SK-N-MC (cell line): ENCODE results near the gene LAMC3.

ENCODE experiments used
- EZH2 ChIP-seq: fragments of 200-600 bp; sonication (generic); IDR thresholded peaks from one replicate; pipeline ENCODE4 v1.6.1; 2017; ENCODE audit warnings: antibody characterized with exemption
- FOXP2 ChIP-seq: optimal IDR thresholded peaks from 2 replicates; pipeline ENCODE3; 2011; ENCODE audit warnings: mild to moderate bottlenecking, moderate library complexity; ENCODE audit not compliant: insufficient read depth; ENCODE audit errors: extremely low read length, control extremely low read depth
- POLR2AphosphoS5 ChIP-seq: IDR thresholded peaks from 2 replicates; pipeline ENCODE4 v1.6.1; 2012; ENCODE audit warnings: mild to moderate bottlenecking, low read depth, low read length, borderline replicate concordance

GRCh38 chr9:130984521-130984920 is 24.5 kb upstream of the LAMC3 start:
- TF ChIP-seq EZH2 (no peak), POLR2AphosphoS5 (no peak), FOXP2 (no peak)
